Measurements from ENCODE around the gene NELFA.

DNA sequence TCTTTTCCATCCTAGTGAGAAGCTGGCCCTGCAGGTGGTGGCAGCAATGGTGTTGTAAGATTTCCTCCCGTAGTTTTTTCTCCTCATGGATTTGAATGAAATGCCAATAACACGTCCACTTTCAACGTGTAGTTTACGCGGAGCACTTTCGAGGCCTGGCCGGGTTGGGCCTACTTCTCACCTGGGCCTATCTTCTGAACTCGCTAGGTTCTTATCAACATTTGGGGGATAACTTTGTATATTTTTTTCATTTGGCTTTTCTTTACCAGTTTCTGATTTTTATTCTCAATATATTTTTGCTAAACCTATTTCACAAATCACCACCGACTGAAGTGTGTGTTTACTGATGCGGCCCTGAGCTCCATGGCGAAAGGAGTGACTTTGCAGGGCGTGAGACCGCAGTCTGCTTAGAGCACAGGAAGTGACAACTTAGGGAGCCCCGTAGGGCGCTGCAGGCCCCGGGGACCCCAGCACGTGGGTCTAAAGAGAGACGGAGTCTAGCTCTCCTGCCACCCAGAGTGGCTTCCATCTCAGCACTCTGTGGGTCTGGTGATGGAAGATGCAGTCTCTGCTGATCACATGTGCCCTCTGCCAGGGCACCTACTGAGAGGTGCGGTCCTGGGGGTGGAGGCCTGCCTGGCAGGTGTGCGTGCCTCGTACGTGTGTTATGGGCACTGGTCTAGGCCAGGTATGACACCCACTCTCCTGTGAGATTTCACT, 29.1 kb downstream of the NELFA start:
- TF ChIP-seq FOXA1 (IDR thresholded peaks at IDR 0.05) (no peak), RAD21 (IDR thresholded peaks at IDR 0.05) (no peak), YY1 (IDR thresholded peaks at IDR 0.05) (no peak), EGR1 (IDR thresholded peaks at IDR 0.05; ENCODE audit: low read depth in 2 of 2) (no peak), JUND (IDR thresholded peaks at IDR 0.05) (no peak), GABPA (IDR thresholded peaks at IDR 0.05 in 1 of 2, conservative IDR thresholded peaks at IDR 0.05 in 1 of 2) (no peak), TAF1 (conservative IDR thresholded peaks at IDR 0.05) (no peak), SP1 (IDR thresholded peaks at IDR 0.05) (no peak)
- TF ChIP-seq, protein P1, sequence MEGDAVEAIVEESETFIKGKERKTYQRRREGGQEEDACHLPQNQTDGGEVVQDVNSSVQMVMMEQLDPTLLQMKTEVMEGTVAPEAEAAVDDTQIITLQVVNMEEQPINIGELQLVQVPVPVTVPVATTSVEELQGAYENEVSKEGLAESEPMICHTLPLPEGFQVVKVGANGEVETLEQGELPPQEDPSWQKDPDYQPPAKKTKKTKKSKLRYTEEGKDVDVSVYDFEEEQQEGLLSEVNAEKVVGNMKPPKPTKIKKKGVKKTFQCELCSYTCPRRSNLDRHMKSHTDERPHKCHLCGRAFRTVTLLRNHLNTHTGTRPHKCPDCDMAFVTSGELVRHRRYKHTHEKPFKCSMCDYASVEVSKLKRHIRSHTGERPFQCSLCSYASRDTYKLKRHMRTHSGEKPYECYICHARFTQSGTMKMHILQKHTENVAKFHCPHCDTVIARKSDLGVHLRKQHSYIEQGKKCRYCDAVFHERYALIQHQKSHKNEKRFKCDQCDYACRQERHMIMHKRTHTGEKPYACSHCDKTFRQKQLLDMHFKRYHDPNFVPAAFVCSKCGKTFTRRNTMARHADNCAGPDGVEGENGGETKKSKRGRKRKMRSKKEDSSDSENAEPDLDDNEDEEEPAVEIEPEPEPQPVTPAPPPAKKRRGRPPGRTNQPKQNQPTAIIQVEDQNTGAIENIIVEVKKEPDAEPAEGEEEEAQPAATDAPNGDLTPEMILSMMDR (IDR thresholded peaks at IDR 0.05; ENCODE audit: low read depth, low read length, missing input control), result no peak
- TF ChIP-seq, protein P2, sequence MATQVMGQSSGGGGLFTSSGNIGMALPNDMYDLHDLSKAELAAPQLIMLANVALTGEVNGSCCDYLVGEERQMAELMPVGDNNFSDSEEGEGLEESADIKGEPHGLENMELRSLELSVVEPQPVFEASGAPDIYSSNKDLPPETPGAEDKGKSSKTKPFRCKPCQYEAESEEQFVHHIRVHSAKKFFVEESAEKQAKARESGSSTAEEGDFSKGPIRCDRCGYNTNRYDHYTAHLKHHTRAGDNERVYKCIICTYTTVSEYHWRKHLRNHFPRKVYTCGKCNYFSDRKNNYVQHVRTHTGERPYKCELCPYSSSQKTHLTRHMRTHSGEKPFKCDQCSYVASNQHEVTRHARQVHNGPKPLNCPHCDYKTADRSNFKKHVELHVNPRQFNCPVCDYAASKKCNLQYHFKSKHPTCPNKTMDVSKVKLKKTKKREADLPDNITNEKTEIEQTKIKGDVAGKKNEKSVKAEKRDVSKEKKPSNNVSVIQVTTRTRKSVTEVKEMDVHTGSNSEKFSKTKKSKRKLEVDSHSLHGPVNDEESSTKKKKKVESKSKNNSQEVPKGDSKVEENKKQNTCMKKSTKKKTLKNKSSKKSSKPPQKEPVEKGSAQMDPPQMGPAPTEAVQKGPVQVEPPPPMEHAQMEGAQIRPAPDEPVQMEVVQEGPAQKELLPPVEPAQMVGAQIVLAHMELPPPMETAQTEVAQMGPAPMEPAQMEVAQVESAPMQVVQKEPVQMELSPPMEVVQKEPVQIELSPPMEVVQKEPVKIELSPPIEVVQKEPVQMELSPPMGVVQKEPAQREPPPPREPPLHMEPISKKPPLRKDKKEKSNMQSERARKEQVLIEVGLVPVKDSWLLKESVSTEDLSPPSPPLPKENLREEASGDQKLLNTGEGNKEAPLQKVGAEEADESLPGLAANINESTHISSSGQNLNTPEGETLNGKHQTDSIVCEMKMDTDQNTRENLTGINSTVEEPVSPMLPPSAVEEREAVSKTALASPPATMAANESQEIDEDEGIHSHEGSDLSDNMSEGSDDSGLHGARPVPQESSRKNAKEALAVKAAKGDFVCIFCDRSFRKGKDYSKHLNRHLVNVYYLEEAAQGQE (IDR thresholded peaks at IDR 0.05), result no peak
- TF ChIP-seq, protein P3, sequence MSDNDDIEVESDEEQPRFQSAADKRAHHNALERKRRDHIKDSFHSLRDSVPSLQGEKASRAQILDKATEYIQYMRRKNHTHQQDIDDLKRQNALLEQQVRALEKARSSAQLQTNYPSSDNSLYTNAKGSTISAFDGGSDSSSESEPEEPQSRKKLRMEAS (IDR thresholded peaks at IDR 0.05), result no peak
- TF ChIP-seq, protein P4, sequence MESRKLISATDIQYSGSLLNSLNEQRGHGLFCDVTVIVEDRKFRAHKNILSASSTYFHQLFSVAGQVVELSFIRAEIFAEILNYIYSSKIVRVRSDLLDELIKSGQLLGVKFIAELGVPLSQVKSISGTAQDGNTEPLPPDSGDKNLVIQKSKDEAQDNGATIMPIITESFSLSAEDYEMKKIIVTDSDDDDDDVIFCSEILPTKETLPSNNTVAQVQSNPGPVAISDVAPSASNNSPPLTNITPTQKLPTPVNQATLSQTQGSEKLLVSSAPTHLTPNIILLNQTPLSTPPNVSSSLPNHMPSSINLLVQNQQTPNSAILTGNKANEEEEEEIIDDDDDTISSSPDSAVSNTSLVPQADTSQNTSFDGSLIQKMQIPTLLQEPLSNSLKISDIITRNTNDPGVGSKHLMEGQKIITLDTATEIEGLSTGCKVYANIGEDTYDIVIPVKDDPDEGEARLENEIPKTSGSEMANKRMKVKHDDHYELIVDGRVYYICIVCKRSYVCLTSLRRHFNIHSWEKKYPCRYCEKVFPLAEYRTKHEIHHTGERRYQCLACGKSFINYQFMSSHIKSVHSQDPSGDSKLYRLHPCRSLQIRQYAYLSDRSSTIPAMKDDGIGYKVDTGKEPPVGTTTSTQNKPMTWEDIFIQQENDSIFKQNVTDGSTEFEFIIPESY (IDR thresholded peaks at IDR 0.05), result no peak
